Inferior parietal cortex (tissue), 1 donor: ENCODE data around the gene ZMIZ1.

Source experiments
- DNase-seq: peaks from one replicate; pipeline ENCODE4 v3.0.0-alpha.2; 2016; ENCODE audit errors: extremely low spot score

Gene ZMIZ1

DNA sequence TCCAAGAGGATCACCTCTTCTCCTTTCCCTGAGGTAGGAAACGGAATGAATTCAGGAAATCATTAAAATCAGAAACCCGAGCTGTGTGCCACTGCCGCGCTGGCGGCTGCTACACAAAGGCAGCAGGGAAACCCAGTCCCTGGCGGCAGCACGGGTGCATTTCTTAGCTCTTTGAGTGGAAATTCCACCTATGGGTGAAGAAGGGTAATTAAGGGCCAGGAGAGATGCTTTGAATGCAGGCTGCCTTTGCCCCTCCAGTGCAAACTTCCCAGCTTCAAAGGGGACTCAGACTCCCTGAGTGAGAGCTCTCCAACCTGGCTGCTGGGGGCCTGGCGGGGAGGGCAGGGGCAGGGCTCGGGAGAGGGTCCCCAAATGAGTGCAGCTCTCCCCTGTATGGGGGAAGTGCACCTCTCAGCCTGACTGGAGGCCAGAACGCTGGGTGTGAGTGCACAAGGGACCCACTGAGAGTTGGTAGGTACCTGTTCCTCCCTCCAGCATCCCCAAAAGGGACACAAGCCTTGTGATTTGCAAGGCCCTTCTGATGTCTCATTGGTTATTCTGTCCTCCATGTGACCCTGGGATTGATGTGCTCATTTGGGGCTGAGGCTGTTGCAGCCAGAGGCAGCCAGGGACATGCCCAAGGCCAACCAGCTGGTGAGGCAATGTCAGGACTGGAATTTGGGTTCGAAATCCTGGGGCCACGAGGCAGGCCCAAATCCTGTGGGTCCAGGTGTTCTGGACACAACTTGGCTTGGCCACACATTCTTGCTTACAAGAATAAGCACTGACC, 16.3 kb upstream of the ZMIZ1 start:
- DNase-seq: no peak

DNA sequence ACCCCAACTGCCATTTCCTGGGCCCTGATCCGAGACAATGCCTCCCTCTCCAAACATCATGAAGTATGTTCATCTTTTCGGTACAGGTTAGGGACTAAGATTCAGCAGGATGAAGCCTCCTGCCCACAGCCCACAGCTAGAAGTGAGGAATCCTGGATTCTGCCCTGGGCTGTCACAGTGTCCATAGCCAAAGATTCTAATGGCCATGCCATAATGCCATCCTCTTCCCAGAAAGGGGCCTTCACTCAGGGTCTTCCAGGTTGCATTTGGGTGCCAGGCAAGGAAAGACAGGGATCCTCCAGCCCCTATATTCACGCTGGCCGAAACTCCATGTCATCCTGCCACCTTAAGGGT, 15.7 kb upstream of the ZMIZ1 start:
- DNase-seq: no peak

DNA sequence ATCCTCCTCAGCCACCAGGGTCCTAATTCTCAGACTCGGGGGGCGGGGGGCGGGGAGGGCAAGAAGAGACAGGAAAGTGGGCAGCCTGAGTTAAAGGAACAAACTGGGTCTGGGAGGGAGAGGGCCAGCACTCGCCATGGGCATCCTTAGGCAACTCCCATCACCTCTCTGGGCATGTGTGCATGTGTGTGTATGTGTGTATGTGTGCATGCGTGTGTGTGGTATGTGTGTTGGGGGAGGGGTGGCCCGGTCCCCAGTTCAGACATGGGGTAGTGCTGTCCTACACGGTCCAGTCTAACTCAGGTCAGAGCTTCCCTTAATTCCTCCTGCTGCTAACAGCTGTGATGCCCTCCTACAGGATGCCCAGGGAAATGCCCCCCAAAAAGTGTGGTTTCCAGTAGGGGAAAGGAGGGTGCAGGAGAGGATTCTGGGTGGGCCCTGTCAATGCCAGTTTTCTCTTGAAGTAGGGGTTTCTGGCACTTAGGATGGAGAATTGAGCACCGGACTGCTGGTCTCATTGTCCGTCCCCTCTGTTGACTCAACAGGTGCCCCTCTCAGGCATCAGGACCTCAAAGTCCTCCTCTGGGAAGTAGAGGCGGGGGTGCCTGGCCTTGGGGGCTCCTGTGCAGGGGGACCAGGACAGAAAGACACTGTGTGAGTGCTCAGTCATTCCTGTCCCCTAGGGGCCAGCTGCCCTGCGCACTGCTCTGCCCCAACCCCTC, 15.1 kb upstream of the ZMIZ1 start:
- DNase-seq: no peak

DNA sequence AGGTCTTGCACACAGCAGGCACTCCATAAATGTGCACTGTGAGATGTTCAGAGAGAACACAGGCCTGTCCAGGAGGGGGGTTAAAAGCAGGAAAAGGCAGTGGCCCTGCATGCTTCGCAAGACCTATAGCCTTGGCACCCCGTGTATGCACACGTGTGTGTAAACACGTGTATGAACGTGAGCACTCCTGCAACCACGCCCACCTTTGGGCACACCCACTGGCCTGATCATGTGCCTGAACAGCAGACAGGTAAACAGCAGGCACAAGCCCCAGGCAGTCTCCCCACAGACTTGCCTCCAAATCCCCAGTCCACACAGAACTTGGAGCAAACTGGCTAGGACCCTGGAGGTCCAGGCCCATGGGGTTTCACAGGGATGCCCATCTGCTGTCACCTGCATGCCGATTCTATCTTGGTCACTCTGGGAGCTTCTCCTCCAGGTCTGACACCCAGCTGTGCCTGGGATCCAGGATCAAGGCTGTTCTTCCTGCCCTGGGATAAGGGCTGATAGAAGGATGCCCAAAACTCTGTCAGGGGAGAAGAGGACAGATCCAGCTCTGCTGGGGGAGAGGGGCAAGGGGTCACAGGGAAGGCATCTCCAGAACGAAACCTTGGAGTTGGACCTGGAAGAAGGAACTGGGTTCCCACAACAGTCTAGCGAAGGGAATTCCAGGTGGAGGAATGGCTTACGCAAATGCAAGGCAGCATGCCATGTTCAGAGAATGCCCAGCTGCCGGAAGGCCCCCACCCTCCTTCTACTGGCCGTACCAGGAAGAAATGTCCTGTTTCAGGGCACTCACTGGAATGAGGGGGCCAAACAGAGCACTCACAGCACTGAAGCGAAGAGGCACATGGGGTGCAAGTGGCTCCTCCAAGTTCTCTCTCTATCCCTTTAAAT, 14.3 kb upstream of the ZMIZ1 start:
- no peak for DNase-seq

DNA sequence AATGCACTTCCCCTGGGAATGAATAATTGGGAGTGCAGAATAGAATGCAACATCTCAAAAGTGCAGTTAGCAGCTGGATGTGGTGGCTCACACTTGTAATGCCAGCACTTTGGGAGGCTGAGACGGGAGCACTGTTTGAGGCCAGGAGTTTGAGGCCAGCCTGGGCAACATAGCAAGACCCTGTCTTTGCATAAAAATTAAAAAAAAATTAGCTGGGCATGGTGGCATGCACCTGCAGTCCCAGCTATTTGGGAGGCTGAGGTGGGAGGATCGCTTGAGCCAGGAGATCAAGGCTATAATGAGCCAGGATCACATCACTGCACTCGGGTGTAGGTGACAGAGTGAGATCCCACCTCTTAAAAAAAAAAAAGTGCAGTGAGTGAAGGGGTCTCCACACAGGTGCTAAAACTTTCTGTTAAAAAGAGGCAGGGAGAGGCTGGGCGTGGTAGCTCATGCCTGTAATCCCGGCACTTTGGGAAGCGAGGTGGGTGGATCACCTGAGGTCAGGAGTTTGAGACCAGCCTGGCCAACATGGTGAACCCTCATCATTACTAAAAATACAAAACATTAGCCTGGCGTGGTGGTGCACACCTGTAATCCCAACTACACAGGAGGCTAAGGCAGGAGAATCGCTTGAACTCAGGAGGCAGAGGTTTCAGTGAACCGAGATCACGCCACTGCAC, 13.5 kb upstream of the ZMIZ1 start:
- DNase-seq: no peak

DNA sequence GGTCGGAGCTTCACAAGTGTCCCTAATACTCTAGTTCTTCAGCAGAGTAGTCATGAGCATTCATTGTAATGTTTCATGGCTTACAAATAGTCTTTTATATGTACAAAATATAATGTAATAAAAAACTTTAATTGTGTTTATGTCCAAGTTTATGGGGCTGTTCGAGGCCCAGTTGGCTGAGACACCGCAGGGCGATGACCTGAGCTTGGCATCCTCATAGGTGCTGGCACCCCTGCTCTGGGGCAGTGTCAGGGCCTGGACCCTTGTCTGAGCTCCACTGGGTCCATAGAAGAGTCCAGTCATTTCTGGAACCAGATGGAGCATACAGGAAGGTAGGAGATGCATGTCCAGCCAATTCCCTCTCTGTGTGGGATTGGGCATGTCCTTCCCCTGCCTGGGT, 12.9 kb upstream of the ZMIZ1 start:
- no peak for DNase-seq

DNA sequence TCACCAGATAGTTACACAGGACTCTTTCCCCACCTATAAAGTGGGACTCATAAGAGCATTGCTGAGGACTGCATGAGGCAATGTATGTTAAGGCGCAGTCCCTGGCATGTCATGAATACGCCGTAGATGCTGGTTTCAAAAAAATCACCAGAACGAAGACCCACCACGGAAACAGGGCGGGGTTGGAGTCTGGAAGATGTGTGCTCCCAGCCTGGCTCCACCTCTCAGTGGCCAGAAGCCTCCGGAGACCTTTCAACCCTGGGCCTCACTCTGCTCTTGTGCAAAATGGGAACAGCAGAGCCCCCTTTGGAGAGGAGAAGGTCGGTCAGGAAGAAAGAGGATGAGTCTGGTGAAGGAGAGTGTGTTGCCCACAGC, 12.4 kb upstream of the ZMIZ1 start:
- no peak for DNase-seq

DNA sequence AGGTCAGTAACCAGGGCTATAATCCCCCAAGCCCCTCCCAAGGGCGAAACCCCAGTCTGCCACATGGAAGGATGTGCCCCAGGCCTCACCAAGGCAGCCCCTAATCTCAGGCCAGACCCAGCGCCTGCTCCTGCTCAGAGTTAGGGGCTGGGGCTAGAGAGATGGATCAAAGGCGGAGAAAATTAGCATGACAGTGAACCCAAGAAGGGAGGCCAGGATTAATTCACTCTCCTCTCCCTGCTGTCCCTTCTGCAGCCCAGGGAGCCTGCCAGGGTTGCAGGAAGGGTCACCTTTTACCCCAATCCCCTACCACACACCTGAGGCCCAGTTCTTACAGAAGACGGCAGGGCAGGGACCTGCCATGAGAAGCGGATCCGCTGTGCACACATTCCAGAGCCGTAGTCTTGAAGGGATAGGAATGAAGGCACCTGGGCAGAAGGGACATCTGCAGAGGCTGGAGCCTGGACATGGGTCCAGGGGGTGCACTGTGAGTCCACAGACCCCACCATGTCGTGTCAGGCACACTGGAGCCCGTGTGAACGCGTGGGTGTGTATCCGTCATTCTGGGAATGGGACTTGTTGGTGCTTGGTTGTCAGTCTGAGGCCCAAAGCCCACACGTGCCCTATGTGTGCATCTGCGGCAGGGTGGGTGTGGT, 11.9 kb upstream of the ZMIZ1 start:
- DNase-seq: no peak

DNA sequence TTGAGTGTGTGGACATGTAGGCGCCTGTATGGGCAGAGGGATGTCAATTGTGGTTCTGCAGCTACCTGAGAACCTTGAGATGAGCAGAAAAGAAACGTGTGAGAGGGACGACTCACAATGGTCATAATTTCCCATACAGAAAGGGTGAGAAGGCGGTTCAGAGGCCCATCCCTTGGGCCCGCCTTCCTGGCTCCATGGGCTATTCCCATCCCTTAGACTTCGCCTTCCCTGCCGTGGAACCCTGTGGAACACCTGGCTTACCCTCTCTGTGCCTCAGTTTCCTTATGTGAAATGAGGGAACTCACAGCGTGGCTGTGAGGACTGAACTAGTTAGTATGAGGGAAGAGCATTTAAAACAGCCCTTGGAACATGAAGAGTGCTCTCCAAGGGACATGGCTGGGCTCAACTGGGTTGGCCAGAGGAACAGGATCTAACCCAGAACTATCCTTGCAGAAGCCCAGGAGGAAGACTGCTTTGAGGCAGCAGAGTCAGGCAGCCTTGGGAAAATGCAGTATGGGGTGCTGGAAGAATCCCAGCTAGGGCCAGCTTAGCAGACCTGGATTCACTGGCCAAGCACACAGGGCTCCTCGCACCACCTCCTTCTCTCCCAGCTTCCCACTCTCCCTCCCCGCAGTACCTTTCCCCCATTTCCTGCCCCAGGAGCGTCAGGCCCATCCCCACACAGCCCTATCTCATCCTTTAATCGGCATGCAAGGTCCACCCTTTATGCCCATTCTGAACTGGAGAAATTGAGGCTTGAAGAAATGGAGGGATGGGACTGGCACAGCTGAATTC, 11.1 kb upstream of the ZMIZ1 start:
- DNase-seq: no peak

DNA sequence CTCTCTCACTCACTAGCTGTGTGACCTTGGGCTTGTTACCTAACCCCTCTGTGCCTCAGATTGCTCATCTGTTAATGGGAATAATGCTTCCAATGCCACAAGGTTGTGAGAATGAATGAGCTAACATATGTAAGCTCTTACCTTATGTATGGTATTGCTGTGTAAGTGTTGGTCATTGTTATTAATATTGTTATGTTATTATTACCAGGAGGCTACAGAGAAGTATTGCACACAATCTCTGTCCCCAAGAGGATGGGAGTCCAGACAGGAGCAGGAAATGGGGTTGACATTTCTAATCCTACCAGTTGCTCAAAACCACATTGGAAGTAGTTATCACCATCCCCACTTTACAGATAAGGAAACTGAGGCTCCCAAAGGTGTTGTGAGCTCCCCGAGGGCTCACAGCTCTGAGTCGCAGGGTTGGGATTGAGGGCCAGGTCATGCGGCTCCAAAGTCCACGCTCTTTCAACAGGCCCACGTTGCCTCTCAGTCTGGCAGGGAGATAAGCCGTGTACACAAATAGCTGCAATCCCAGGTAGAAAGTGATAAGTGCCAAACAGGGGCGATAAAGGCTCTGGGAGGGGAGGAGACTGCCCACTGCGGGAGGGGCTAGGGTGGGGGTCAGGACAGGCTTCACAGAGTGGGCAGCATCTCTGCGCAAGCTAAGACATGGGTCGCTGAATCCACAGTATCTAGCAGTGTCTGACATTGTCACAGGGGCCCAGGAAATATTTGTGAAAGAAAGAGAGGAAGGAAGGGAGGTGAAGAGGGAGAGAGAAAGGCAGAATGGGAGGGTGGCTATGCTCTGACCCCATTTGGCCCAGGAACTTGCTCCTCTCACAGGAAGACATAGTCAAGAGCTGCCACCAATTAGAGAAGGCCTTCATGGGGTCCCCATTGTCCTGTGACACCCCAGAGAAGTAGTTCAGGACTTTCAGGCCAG, 9.6 kb upstream of the ZMIZ1 start:
- no peak for DNase-seq

DNA sequence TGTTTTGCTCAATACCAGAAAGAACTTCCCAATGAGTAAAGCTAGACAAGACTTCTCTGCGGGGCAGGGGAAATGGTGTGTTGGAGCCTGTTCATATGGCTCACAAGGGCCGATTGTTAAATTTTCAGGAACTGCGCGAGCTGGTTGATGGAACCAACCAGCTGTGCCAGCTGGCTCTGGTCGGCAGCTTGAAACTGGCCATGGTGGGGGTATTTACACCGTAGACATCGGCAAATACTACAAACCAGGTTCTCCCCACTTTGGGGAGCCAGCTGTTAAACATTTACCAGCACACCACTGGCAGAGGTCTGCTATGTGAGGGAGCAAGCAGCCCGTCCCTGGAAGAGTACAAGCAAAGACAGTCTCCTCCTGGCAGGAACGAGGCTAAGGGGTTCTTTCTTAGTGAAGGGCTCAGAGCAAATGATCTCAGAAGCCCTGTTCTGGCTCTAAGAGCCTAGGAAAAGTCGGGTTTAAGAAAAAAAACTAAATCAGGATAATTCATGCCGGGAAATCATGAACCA, 8.8 kb upstream of the ZMIZ1 start:
- DNase-seq: peak; percentile 77

DNA sequence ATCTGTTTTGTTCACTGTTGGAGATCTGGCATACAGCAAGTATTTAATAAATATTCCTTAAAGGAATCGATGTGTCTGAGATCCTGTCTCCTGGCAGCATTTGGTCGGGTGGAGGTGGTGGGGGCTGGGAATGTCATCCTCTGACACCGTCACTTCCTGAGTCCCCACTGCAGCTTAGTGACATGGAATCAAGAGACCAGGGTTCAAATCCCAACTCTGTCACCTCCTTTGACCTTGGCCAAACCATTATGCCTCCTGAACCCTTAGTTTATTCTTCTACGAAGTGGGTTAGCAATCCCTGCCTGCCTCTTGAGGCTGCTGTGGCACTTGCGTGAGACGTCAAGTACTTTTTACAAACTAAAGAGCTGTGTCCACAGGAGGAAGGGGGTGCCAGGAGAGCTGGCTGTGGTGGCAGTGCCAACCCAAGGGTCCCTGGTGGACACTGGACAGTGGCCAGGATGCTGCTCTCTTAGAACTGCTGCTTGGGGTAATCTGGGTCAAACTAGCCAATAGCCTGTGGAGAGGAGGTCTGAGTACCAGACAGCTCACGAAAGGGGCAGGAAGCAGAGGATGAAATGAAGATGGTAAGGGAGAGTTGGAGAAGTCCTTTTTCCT, 8.0 kb upstream of the ZMIZ1 start:
- no peak for DNase-seq

DNA sequence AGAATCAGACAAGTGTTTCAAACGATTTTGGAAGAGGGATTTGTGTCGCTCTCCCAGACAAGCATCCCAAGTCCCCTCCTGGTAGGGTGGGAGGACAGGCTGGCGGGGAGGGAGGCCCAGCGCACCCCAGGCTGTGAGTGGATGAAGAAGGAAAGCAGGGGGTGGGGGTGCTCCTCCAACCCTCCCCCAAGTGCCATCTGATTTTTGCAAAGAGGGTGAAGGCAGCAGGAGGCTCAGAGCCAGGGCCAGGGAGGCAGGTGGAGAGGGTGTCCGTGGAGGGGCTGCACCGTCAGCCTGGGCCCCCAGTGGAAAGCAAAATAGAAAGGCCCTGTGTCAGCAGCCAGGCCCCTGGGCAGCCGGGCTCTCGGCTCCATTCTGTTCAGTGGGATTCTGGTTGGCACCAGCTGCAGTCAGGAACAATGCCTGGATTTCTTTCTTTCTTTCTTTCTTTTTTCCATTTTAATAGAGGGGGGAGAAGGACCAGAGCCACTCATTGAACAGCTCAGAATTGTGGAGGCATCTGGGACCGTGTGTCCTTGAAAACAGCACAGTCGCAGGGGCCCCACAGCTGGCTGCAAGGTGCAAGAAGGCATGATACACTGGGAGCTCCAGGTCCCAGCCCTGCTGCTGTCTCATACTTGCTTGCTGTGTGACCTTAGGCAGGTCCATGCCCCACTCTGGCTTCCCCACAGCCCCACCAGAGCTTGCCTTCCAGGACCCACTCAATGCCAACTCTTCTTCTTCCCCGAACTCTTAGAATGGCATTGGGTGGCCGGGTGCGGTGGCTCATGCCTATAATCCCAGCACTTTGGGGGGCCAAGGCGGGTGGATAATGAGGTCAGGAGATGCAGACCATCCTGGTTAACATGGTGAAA, 7.1 kb upstream of the ZMIZ1 start:
- DNase-seq: no peak

DNA sequence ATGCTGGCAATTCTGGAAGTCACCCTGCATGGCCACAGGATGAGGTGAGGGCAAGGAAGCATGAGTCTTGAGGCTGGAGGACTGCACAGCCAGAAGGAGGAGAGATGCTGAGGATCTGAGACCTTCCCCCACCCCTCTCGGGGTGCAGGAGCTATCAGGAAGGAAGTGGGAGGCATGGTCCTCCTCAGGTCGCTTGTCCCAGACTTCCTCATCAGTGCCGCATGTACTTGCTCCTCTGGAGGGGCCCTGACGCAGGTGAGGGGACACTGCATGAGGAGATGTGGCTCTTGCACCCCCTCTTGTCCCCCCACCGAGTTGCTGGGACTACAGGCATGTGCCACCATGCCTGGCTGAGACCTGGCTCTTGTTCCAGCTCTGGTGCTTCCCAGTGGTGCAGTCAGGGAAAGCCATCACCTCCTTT, 5.7 kb upstream of the ZMIZ1 start:
- no peak for DNase-seq

DNA sequence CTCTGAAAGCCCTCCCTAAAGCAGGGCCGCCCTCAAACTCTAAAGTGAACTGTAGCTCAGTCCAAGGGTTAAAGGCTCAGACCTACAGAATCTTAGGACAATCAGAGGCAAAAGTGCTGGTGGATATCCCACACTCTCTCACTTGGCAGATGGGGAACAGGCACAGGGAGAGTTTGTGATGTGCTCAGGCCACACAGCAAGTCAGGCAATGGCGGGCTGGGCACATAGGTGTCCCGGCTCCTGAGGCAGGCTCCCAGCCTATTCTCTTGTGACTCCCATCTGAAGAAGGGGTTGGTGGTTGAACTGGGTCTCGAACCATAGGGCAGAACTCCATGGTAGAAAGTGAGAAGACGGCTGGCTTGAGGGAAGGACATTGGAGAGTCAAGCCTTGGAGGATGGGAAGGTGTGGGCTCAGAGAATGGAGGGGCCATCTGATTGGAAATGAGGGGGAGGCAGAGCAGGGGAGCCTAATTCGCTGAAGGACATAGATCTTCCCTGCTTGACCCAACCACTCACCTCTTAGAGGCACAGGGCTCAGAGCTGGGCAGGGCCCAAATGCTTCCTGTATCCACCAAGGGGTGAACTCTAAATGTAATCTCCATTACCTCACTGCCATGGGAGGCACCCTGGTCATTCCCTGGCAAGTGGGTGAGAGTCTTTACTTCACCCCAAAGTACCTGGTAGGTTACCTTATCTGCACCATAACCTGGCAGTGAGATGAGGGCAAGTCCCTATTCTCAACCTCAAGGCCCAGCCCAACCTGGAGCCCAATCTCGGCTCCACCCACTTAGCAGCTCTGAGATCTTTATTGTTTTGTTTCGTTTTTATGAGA, 4.9 kb upstream of the ZMIZ1 start:
- no peak for DNase-seq

DNA sequence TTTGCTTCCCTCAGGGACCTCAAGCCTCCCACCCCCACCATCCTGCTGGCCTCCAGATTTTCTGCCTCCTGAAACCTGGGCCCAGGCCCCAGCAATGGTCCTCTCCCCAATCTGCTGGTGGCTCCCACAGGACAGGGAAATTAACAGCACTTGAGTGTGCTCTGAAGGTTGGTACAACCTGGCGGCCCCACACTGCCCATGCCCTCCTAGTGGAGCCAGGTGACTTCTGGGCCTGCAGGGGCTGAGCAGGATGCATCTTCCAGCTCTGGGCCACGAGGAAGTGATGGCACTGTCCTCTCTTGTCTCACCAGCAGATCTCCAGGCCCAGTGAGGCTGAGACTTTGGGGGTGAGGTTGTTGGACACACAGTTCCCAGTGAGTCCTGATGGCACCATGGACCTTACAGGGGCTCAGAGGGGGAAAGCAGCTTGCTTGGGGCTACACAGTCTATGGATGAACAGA, 3.6 kb upstream of the ZMIZ1 start:
- no peak for DNase-seq

DNA sequence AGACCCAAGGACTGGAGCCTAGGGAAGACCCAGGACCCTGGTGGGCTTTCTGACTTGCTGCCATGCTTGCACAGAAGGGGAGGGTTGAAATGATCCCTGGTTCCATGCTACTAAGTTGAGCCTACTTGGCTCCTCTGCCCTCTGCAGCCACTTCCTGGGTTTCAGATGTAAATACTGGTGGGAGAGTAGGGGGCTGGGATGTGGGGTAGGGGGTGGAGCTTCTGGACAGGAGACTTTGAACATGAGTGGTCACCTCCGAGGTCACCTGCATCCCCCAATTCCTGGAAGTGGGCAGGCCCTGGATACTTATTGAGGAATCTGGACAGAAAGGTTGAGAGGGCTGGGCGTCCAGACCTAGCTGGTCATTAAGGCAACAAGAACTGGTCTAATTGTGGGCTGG, 2.9 kb upstream of the ZMIZ1 start:
- no peak for DNase-seq
